ENCODE data around the gene TTC6.

The TTC6 gene

DNA sequence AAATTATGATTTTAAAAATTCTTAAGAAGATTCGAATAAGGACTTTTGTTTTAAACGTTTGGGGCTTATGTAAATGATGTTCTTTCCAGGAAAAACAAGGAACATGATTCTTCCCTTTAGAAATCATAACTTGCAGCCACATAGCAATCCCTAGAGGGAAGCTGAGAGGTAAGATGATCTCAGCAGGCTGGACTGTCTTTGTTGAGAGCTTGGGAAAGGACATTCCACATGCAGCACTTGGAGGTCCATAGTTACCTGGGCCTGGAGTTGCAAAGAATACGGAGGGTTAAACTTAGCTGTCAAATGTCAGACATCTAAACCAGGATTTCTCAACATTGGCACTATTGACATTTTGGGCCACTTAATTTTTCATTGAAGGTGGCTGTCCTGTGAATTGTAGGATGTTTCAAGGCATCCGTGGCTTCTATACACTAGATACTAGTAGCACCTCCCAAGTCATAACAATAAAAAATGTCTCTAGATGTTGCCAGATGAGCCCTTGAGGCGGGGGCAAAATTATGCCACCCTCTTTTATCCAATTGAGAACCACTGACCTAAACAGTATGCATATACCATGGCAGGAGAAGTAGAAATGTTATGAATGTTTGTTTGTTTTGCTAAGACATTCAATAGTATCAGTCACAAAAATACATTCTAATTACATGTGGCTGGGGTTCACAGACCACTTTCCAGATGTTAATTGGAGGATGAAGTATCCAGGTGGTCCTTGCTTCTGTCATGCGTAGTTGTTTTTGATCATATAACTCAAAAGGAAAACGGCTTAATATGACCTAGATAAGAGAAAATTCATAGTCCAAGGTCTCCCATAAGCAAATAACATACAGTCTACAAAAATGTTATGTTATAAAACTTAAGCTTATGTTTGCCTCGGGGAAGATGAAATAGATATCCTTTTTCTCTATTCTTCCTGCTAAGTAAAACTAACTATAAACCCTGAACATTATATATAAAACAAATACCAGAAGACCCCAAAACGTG is 30.5 kb downstream of the TTC6 start:
- no peak for DNase-seq

DNA sequence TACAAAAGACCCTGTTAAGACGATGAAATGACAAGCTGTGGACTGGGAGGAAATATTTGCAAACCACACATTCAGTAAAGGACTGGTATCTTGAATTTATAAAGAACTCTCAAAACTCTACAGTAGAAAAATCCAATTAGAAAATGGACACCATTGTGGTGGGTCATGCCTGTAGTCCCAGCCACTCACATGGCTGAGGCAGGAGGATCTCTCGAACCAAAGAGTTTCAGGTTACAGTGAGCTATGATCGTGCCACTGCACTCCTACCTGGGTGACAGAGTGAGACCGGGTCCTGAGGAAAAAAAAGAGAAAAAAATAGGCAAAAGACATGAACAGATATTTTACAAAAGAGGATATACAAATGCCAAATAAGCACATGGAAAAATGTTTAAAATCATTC is 41.9 kb downstream of the TTC6 start:
- DNase-seq: no peak

DNA sequence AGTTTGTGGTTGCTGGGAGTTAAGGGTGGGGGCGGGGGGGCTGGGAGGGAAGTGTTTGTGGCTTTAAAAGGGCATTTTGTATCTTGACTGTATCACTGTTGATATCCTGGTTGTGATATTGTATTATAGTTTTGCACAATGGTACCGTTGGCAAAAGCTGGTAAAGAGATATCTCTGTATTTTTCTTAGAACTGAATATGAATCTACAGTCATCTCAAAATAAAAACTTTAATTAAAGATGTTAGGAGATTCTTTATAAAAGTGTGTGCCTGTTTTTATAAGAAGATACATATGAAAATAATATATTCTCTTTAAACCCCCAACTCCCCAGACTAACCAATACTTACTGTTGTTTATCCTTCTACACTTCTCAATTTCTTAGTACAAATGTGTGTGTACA is 43.2 kb downstream of the TTC6 start:
- DNase-seq: no peak

DNA sequence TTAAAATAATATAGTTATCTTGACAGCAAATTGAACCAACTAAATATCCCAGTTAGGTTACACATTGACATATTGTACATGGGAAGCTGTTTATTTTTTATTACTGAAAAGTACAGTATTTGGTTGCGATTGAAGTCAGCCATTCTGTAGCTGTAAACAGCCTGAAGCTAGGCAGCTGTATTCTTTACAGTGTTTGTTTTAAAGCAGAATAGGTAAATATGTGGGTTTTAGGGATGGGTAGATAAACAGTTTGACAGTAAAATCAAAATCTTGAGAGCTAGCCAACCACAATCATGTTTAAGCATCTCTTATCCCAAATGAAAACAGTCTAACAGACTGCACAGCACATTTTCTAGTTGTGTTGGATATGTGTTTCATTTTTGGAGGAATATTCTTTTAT is 45.7 kb downstream of the TTC6 start:
- no peak for DNase-seq

DNA sequence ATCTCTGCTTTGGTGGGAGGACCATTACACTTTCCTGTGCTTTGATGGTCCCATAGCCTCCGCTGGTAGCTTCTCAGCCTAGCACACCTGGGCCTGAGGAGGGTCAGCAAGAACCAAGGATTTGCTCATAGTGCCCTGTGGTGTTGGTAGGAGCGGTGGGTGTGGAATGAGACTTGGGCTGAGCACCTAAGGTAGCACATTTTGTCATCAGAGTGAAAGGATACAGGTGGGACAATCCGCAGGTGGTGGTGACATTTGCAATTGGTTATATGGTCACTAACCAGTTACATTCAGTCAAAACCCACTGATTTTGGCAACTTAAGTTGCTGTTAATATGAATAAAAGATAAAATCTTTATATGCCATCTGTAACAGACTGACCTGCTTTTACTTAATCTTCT is 46.7 kb downstream of the TTC6 start:
- DNase-seq: no peak

DNA sequence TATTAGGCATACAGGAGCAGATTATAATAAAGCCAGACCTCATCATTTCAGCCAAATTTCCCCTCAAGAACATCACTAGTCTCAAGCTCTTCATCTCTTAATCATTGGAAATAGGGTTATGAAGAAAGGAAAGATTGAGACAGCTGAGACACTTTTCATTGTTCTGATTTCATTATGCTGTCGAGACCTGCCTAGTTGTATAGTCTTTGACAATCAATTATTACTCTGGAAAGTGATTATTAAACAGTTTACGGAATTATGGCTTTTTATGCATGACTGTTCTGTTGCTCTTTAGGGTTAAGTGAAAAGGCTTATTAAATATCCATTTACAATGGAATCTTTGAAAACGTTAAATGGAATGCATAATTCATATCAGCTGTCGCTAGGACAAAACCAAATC is 48.3 kb downstream of the TTC6 start:
- DNase-seq: no peak
